Measurements from ENCODE around the gene SDK1.

- TF ChIP-seq CTCF (IDR thresholded peaks at IDR 0.05; ENCODE audit: low read depth, low read length, poor library complexity, severe bottlenecking) (no peak), EZH2phosphoT487 (IDR thresholded peaks at IDR 0.05; ENCODE audit: borderline replicate concordance, low read length) (no peak)
Observed at GRCh38 chr7:4245866-4246470, 944.9 kb downstream of the SDK1 start.

All from DOHH2 (cell line).